ENCODE data around the gene ZNF524. TPM values are rescaled to one million over a fixed set of nuclear protein-coding genes. Genes with fewer than 3 reads are reported as not detected.

ZNF524 gene
- total RNA-seq, 1 donor from 2014 or later: 6.3 TPM

DNA sequence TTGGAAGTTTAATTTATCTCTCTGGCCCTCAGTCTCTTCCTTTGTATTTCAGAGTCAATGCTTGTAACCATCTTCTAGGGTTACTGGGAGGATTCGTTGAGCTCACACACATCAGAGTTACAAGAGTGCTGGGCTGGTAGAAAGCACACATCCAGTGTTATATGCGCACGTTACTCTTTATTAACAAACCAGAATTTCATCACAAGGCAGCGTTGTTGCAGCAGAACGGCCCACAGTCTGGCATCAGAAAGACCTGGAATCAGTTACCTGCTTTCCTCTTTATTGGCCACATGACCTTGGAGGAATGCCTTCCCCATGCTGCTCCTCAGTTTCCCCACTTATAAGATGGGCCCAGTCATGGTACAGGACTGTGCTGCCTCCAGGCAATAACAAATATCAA lies 9.2 kb downstream of the ZNF524 start:
- peaks cover 2% of the 10 kb centered on the region for H3K9me3 Mint-ChIP-seq (ENCODE audit: unreplicated experiment)
- Histone ChIP-seq H3K4me1 (ENCODE audit: insufficient read depth, low read length) (peaks cover 14% of the 10 kb centered on the region), H3K9me3 (ENCODE audit: insufficient read depth, low read depth, low read length) (no peaks in the 10 kb centered on the region), H3K4me3 (ENCODE audit: insufficient read depth, low read depth, low read length) (no peak overlapping the region), H4K20me1 (ENCODE audit: insufficient read depth, low read length) (peaks cover 67% of the 10 kb centered on the region), H3K27ac (ENCODE audit: low read depth, low read length) (no peak overlapping the region), H3K79me2 (ENCODE audit: insufficient read depth, low read length) (peaks cover 67% of the 10 kb centered on the region), H3K4me2 (ENCODE audit: low read length) (no peak overlapping the region), H3K9ac (ENCODE audit: low read length) (no peak overlapping the region), H3K36me3 (ENCODE audit: insufficient read depth, low read length) (peaks cover 6% of the 10 kb centered on the region), H3K27me3 (ENCODE audit: insufficient read depth, low read length) (no peaks in the 10 kb centered on the region), H2AFZ (ENCODE audit: low read depth, low read length) (no peak overlapping the region)
- peaks cover 25% of the 10 kb centered on the region for H3K36me3 Mint-ChIP-seq (ENCODE audit: low read depth, unreplicated experiment)
- no peaks in the 10 kb centered on the region for H3K27me3 Mint-ChIP-seq (ENCODE audit: low read depth, unreplicated experiment)
- no peak for FAIRE-seq
- no peak overlapping the region for H3K4me3 Mint-ChIP-seq (ENCODE audit: unreplicated experiment)
- no peak for TF ChIP-seq EZH2 (IDR thresholded peaks at IDR 0.05; ENCODE audit: insufficient read depth, low read length)
- TF ChIP-seq, protein P1, sequence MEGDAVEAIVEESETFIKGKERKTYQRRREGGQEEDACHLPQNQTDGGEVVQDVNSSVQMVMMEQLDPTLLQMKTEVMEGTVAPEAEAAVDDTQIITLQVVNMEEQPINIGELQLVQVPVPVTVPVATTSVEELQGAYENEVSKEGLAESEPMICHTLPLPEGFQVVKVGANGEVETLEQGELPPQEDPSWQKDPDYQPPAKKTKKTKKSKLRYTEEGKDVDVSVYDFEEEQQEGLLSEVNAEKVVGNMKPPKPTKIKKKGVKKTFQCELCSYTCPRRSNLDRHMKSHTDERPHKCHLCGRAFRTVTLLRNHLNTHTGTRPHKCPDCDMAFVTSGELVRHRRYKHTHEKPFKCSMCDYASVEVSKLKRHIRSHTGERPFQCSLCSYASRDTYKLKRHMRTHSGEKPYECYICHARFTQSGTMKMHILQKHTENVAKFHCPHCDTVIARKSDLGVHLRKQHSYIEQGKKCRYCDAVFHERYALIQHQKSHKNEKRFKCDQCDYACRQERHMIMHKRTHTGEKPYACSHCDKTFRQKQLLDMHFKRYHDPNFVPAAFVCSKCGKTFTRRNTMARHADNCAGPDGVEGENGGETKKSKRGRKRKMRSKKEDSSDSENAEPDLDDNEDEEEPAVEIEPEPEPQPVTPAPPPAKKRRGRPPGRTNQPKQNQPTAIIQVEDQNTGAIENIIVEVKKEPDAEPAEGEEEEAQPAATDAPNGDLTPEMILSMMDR (IDR thresholded peaks at IDR 0.05; ENCODE audit: insufficient read depth, low read depth, low read length): no peak
- no peak overlapping the region for H3K27ac Mint-ChIP-seq (ENCODE audit: unreplicated experiment)
- DNase-seq (ENCODE audit: low read depth): no peak
- H3K4me1 Mint-ChIP-seq (ENCODE audit: low read depth, unreplicated experiment): peaks cover 16% of the 10 kb centered on the region

DNA sequence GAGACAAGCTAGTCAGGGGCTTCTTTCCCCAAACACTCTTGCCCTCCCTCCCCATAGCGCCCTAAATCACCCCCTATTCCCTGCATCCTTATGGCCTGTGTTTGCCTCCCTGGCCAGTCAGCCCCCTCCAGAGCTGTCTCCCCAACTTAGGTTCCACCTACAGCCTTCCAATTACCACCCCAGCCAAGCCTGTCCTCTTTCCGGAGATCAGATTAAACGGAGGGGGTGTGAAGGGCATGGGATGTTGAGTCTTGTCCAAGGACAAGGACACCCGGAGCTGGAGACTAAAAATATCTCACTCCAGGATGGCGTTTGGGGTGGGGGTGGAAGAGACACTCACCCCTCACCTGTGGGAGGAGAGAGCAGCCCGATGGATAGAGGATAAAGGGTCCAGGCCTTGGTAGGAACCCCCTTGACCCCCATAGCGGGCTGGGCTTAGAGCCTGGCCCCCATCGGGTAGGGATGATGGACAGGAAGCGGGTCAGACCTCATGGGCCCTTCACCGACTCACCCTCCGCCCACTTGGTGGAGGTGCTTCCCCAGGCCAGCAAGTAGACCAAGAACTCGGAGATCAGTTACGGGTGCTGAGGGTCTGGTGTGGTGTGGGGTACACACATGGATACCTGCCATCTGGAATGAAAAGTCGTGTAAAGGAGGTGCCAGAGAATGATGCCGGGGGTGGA lies 11.4 kb downstream of the ZNF524 start:
- Mint-ChIP-seq H3K4me3 (ENCODE audit: unreplicated experiment) (no peak overlapping the region), H3K27ac (ENCODE audit: unreplicated experiment) (peak overlapping the region; percentile 66)
- peaks cover 64% of the 10 kb centered on the region for H3K79me2 ChIP-seq (ENCODE audit: insufficient read depth, low read length)

More for the DNA sequence above, 11.4 kb downstream of the ZNF524 start:
- Mint-ChIP-seq H3K27me3 (ENCODE audit: low read depth, unreplicated experiment) (no peaks in the 10 kb centered on the region), H3K9me3 (ENCODE audit: unreplicated experiment) (peaks cover 2% of the 10 kb centered on the region), H3K36me3 (ENCODE audit: low read depth, unreplicated experiment) (peaks cover 25% of the 10 kb centered on the region), H3K4me1 (ENCODE audit: low read depth, unreplicated experiment) (peaks cover 12% of the 10 kb centered on the region)
- H4K20me1 ChIP-seq (ENCODE audit: insufficient read depth, low read length): peaks cover 65% of the 10 kb centered on the region
- H3K4me1 ChIP-seq (ENCODE audit: insufficient read depth, low read length): peaks cover 7% of the 10 kb centered on the region
- TF ChIP-seq EZH2 (IDR thresholded peaks at IDR 0.05; ENCODE audit: insufficient read depth, low read length): no peak
- TF ChIP-seq, protein P1 (IDR thresholded peaks at IDR 0.05; ENCODE audit: insufficient read depth, low read depth, low read length): no peak
- H3K27ac ChIP-seq (ENCODE audit: low read depth, low read length): no peak overlapping the region
- no peak overlapping the region for H3K9ac ChIP-seq (ENCODE audit: low read length)
- FAIRE-seq (no peak), DNase-seq (ENCODE audit: low read depth) (no peak)
- no peaks in the 10 kb centered on the region for H3K27me3 ChIP-seq (ENCODE audit: insufficient read depth, low read length)
- H3K9me3 ChIP-seq (ENCODE audit: insufficient read depth, low read depth, low read length): no peaks in the 10 kb centered on the region
- no peak overlapping the region for H2AFZ ChIP-seq (ENCODE audit: low read depth, low read length)
- peaks cover 6% of the 10 kb centered on the region for H3K36me3 ChIP-seq (ENCODE audit: insufficient read depth, low read length)
- no peak overlapping the region for H3K4me2 ChIP-seq (ENCODE audit: low read length)
- no peak overlapping the region for H3K4me3 ChIP-seq (ENCODE audit: insufficient read depth, low read depth, low read length)
